Activated T-helper 1 cell treated with anti-CD3 and anti-CD28 coated beads, Interleukin-12 subunit alpha, Interleukin-12 subunit beta, Interleukin-2, Interleukin-4 antibody, amounts not matched to agents 30 ng/mL and 10 ng/mL and 1 ng/mL, durations not matched to agents 14 hours and 24 hours and 36 hours (primary cell): ENCODE measurements around the gene B4GALT3. TPM values are rescaled to one million over a fixed set of nuclear protein-coding genes. Genes with fewer than 3 reads are reported as not detected.

Experiments
- DNase-seq: peaks from one replicate; pipeline ENCODE4 v3.0.0; 2021; ENCODE audit warnings: low spot score
- H3K27ac Mint-ChIP-seq: one replicate; pipeline ENCODE4 v1.8.0; 2021; ENCODE audit warnings: mild to moderate bottlenecking, mixed read lengths
- H3K27me3 Mint-ChIP-seq: one replicate; pipeline ENCODE4 v1.8.0; 2022; ENCODE audit warnings: mild to moderate bottlenecking, moderate library complexity, mixed read lengths; ENCODE audit not compliant: insufficient read depth
- H3K36me3 Mint-ChIP-seq: one replicate; pipeline ENCODE4 v1.8.0; 2021; ENCODE audit warnings: low read depth, mixed read lengths
- H3K4me1 Mint-ChIP-seq: one replicate; pipeline ENCODE4 v1.8.0; 2021; ENCODE audit warnings: low read depth, mixed read lengths
- H3K4me3 Mint-ChIP-seq: one replicate; pipeline ENCODE4 v1.8.0; 2021; ENCODE audit warnings: mild to moderate bottlenecking, moderate library complexity, mixed read lengths
- H3K9me3 Mint-ChIP-seq: one replicate; pipeline ENCODE4 v1.8.0; 2021; ENCODE audit warnings: mixed read lengths
- intact Hi-C: fragments of 100-400 bp; cut with micrococcal nuclease; formaldehyde crosslinking; loops from one replicate; pipeline ENCODE4 v1.15.1; 2024
- total RNA-seq: library from RNA; stranded (reverse); gene quantifications from 2 replicates; pipeline ENCODE4 v1.2.3, GENCODE V29; 2022

B4GALT3 gene
- total RNA-seq, 1 donor from 2014 or later: 68.2 TPM

DNA sequence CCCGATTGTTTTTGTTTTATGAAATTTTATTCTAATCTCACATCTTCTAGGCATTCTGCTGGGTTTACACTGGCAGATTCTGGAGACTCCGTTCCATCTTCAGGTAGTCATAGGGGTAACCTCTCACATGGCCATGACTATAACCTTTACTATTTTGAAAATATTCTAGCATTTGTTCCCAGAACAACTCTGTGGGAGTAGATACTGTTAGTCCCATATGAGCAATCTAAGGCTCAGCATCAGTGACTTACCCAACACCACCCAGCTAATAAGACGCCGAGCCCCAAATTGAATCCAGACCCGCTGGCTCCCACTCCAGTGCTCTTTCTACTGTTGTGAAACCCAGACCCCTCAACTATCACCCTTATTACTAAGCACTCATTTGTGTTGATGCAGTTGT is 11.7 kb upstream of the B4GALT3 start:
- no peak overlapping the region for H3K27ac Mint-ChIP-seq
- no peak for DNase-seq
- peaks cover 66% of the 10 kb centered on the region for H3K4me1 Mint-ChIP-seq
- no peaks in the 10 kb centered on the region for H3K9me3 Mint-ChIP-seq
- intact Hi-C loops: no loop called here
- H3K36me3 Mint-ChIP-seq: peaks cover 6% of the 10 kb centered on the region
- no peaks in the 10 kb centered on the region for H3K27me3 Mint-ChIP-seq
- no peak overlapping the region for H3K4me3 Mint-ChIP-seq

DNA sequence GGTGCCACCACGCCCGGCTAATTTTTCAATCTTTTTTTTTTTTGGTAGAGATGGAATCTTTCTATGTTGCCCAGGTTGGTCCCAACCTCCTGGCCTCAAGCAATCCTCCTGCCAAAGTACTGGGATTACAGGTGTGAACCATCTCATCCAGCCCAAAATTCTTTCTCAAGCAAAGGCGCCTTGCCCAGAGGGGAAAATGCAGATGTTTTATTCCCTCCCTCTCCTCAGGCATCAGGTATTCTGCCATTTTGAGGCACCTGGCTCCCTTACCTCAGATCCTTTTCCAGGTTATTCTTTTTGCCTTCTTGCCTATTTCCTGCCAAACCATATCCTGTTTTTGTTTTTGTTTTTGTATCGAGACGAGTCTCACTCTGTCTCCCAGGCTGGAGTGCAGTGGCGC is 11.1 kb upstream of the B4GALT3 start:
- Mint-ChIP-seq H3K4me1 (peaks cover 70% of the 10 kb centered on the region), H3K27ac (peak overlapping the region; percentile 56), H3K9me3 (no peaks in the 10 kb centered on the region), H3K36me3 (peaks cover 6% of the 10 kb centered on the region), H3K4me3 (no peak overlapping the region), H3K27me3 (no peaks in the 10 kb centered on the region)
- no peak for DNase-seq
- intact Hi-C loops: no loop called here

DNA sequence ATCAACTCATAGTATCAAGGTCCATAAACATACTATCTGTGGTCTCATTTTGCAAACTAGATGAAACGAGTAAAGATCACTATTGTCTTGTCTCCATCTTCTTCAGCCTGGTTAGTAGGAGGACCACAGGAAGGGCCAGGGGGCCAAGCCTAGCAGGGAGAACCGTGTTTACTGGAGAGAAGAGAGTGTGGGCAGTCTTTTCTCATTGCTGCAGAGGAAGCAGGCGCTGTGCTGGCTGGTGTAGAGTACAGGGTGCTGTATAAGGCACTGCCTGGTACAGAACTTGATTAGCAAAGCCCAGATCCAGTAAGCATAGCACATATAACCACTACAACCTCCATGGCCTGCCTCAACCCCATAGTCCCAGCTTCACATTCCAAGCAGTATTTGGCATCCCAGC is 10.0 kb upstream of the B4GALT3 start:
- H3K27me3 Mint-ChIP-seq: no peaks in the 10 kb centered on the region
- intact Hi-C loops: no loop called here
- peaks cover 73% of the 10 kb centered on the region for H3K4me1 Mint-ChIP-seq
- no peak overlapping the region for H3K4me3 Mint-ChIP-seq
- H3K36me3 Mint-ChIP-seq: peaks cover 7% of the 10 kb centered on the region
- H3K9me3 Mint-ChIP-seq: no peaks in the 10 kb centered on the region
- H3K27ac Mint-ChIP-seq: peak overlapping the region; percentile 49
- no peak for DNase-seq

DNA sequence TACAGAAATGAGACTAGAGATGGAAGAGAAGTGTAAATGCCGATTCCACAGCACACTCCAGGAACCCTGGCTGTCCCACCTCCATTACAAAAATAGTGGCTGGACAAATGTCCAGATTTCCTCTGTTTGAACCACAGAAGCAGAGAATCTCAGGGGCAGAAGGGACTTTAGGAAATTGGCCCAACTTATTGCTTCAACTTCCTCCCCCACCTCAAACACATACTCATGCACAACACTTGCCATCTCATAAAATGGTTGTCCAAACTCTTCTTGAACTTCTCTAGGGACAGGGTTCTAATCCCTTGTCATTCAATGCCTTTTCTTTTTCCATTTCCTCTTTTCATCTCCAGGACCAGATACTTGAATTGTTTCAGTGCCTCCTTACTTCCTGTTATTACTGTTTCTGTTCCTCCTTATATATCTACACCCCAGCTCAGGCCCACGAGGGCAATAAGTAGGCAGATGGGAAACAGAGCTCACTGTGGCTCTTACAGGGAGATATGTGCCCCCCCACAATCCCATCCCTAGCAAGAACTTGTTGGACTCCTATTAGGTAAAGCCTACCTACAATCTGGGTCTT is 8.5 kb upstream of the B4GALT3 start:
- peak overlapping the region; percentile 95 for H3K27ac Mint-ChIP-seq
- peak overlapping the region; percentile 56 for H3K4me3 Mint-ChIP-seq
- intact Hi-C loops: loop anchor here (1.0 kb wide), 2 partner anchors 9 to 16 kb away; partner anchors contain the start of genes B4GALT3 and NDUFS2
- H3K36me3 Mint-ChIP-seq: peaks cover 8% of the 10 kb centered on the region
- H3K27me3 Mint-ChIP-seq: no peaks in the 10 kb centered on the region
- no peaks in the 10 kb centered on the region for H3K9me3 Mint-ChIP-seq
- no peak for DNase-seq
- H3K4me1 Mint-ChIP-seq: peaks cover 76% of the 10 kb centered on the region

DNA sequence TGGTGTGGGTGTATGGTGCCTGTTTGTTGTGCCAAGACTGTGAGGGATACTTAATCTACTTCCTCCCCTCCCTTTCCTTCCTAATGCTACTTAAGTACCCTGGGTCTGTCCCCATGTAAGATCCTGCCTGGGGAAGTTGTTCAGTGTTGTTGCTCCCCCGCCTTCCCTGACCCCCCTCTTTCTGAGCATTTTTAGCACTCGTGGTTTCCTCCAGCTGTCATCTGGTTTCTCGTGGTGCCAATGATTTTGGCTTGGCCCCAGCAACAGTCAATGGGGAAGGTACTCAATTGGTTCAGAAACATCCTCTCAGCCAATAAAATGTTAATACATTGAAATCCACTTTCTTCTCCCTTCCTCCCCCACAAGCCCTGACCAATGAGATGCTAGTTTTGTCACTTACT is 8.0 kb upstream of the B4GALT3 start:
- Mint-ChIP-seq H3K4me1 (peaks cover 81% of the 10 kb centered on the region), H3K27me3 (no peaks in the 10 kb centered on the region), H3K9me3 (no peaks in the 10 kb centered on the region), H3K27ac (peak overlapping the region; percentile 95), H3K4me3 (peak overlapping the region; percentile 53), H3K36me3 (peaks cover 8% of the 10 kb centered on the region)
- peak; percentile 74 for DNase-seq
- intact Hi-C loops: loop anchor here (1.0 kb wide), 2 partner anchors 8 to 17 kb away; partner anchors contain the start of genes B4GALT3 and NDUFS2

DNA sequence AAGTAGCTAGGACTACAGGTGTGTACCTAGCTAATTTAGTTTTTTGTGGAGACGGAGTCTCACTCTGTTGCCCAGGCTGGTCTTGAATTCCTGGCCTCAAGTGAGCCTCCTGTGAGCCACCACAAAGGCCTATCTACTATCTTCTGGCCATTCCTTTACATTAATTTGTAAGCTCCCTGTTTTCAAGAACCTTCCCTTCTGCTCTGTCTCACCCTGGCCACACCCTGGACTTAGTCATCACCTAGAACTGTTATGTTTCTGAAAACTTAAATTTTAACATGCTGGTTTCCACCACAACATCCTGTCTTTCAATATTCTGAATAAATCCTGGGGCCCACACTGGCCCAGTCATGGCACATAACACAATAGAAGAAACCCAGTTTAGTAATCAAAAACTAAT is 4.9 kb upstream of the B4GALT3 start:
- Mint-ChIP-seq H3K27ac (peak overlapping the region; percentile 92), H3K36me3 (peaks cover 8% of the 10 kb centered on the region), H3K27me3 (no peaks in the 10 kb centered on the region), H3K4me3 (peak overlapping the region; percentile 66), H3K9me3 (no peaks in the 10 kb centered on the region), H3K4me1 (peaks cover 78% of the 10 kb centered on the region)
- intact Hi-C loops: loop anchor here (1.0 to 5.0 kb wide), 5 partner anchors 15 to 205 kb away; partner anchors contain the start of genes PPOX and UFC1
- DNase-seq: peak; percentile 55

DNA sequence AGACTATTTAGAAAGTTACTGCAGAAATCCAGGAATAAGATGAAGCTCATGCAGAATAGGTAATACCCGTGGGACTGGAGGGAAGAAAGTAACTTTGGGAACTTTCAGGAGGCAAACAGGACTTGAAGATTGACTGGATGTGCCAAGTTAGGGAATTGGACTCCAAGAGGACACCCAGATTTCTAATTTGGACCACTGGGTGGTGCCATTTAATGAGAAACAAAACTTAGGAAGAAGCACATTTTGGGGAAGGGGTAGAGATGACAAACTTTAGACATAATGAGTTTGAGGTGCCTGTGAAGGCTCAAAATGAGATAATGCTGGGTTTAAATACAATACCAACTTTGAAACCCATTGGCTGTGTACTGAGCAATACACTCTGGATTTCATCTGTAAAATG is 3.3 kb upstream of the B4GALT3 start:
- H3K9me3 Mint-ChIP-seq: no peaks in the 10 kb centered on the region
- no peak for DNase-seq
- H3K4me1 Mint-ChIP-seq: peaks cover 75% of the 10 kb centered on the region
- H3K36me3 Mint-ChIP-seq: peaks cover 6% of the 10 kb centered on the region
- no peaks in the 10 kb centered on the region for H3K27me3 Mint-ChIP-seq
- H3K4me3 Mint-ChIP-seq: peak overlapping the region; percentile 37
- peak overlapping the region; percentile 71 for H3K27ac Mint-ChIP-seq
- intact Hi-C loops: loop anchor here (5.0 kb wide), 1 partner anchor 207 kb away; no protein-coding TSS in a partner anchor

DNA sequence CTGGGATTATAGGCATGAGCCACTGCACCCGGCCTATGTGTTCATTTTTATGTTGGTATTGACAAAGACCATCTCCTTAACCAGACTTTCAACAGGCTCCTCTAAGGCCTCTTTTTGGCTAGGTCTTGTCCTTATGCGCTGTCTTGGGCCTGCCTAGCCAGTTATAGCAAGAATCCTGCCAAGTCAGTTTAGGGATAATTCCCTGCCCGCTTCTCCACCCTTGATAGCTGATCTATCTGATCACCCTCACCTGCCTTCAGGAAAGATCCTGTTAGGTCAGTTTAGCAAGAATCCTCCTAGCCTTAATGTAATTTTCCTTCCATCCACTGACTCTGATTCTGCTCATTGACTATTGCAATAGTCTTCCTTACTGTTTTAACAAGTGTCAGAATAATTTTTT is 2.4 kb upstream of the B4GALT3 start:
- H3K4me3 Mint-ChIP-seq: no peak overlapping the region
- H3K4me1 Mint-ChIP-seq: peaks cover 78% of the 10 kb centered on the region
- peaks cover 7% of the 10 kb centered on the region for H3K36me3 Mint-ChIP-seq
- no peaks in the 10 kb centered on the region for H3K27me3 Mint-ChIP-seq
- intact Hi-C loops: loop anchor here (5.0 kb wide), 1 partner anchor 208 kb away; no protein-coding TSS in a partner anchor
- H3K9me3 Mint-ChIP-seq: no peaks in the 10 kb centered on the region
- no peak overlapping the region for H3K27ac Mint-ChIP-seq
- DNase-seq: no peak

DNA sequence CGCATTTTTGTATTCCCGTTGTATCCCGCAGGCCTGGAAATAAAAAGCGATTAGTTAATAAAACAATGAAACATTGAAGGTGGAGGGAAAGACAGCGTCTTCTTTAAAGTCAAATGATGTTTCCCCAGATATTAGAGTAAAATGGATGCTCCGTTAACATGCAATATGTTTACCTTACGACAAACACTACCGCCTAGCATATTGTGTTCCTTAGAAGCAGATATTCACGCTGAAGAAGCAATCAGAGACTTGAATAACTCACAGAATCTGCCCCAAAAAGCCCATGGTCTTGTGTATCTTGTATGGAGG is 583 bp upstream of the B4GALT3 start:
- Mint-ChIP-seq H3K4me1 (peaks cover 73% of the 10 kb centered on the region), H3K9me3 (no peaks in the 10 kb centered on the region), H3K36me3 (peaks cover 22% of the 10 kb centered on the region), H3K4me3 (peak overlapping the region; percentile 98), H3K27ac (peak overlapping the region; percentile 100), H3K27me3 (no peaks in the 10 kb centered on the region)
- intact Hi-C loops: loop anchor here (1.0 to 2.0 kb wide), 5 partner anchors 7 to 46 kb away; partner anchors contain the start of genes DEDD and PPOX
- no peak for DNase-seq

DNA sequence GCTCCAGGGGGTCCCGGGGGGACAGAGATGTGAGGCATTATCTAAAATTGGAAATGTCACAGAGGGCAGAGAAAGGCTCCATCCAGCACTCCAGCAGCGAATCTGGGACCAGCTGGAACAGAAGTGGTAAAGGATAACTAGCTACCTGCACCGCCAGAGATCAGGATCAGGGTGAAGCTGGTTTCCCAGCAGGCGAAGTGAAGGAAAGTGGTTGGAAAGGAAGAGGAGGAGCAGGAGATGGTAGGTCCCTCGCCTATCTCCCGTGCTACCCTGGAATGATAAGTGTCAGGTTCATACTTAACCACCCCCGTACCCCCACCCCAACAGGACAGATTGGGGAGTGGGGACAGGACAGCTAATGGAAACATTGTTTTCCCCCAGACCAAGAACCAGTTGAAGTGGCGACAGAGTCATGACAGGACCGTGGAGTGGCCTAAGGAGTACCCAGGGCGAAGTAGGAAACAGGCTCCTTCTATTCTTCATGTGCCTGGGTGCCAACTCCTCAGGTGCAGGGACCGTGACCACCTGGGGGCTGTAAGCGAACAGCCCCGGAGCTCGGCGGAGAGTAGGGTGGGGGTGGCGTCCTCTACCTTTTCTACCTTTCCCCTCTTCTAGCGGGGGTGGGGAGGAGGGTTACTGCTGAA is 717 bp downstream of the B4GALT3 start:
- no peaks in the 10 kb centered on the region for H3K9me3 Mint-ChIP-seq
- DNase-seq: no peak
- peaks cover 31% of the 10 kb centered on the region for H3K36me3 Mint-ChIP-seq
- peak overlapping the region; percentile 100 for H3K27ac Mint-ChIP-seq
- H3K4me3 Mint-ChIP-seq: peak overlapping the region; percentile 98
- peaks cover 60% of the 10 kb centered on the region for H3K4me1 Mint-ChIP-seq
- no peaks in the 10 kb centered on the region for H3K27me3 Mint-ChIP-seq
- intact Hi-C loops: loop anchor here (1.0 to 2.0 kb wide), 5 partner anchors 9 to 44 kb away; partner anchors contain the start of genes DEDD and PPOX

DNA sequence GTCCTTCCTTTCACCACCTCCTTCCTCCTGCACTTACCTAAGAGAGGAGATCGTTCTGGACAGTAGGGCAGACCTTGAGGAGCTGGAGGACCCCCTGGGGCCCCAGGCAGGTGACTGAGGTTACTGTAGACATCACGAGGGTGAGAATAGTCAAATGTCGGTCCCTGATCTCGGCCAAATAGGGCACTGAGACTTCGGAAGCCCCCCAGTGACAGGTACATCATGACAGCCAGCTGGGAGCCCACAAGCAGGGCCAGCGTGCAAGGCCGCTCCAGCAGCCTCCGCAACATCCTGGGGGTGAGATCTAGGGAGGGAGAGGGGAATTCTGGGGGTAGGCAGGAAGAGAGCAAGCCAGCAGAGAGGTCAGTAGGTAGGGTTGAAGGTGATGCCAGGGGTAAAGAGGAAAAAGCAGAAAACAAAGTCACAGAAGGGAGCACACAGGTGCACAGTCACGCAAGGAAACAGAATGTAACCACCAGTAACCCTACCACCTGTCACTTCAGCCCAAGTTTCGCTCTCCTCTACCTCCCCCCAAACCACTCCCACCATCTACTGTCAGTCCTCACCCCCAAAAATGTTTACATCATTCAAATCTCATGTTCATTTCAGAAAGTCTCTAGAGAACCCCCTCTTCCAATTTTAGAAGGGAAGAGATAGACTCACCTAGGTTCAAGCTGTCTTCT is 1.4 kb downstream of the B4GALT3 start:
- Mint-ChIP-seq H3K4me3 (peak overlapping the region; percentile 98), H3K36me3 (peaks cover 35% of the 10 kb centered on the region), H3K27me3 (no peaks in the 10 kb centered on the region), H3K4me1 (peaks cover 58% of the 10 kb centered on the region), H3K9me3 (no peaks in the 10 kb centered on the region), H3K27ac (peak overlapping the region; percentile 100)
- intact Hi-C loops: loop anchor here (2.0 kb wide), 1 partner anchor 15 kb away; no protein-coding TSS in a partner anchor
- no peak for DNase-seq

DNA sequence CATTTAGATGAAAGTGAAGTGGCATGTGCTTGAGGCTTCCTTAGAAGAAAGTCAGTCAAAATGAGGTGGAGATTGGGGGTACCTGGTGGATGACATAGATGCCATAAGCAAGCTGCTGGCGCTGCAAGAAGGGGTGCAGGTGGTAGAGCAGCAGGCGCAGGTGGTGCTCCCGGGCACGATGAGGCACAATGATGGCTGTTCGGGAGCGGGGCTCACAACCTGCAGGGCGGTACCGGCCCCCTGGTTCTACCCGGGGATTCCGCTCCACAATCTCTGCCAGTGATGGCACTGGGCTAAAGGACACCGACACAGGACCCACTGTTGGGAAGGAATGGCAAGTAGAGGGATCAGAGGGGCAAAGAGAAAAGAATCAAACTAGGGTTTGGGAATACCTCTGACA is 2.4 kb downstream of the B4GALT3 start:
- Mint-ChIP-seq H3K36me3 (peaks cover 37% of the 10 kb centered on the region), H3K27me3 (no peaks in the 10 kb centered on the region), H3K4me1 (peaks cover 50% of the 10 kb centered on the region), H3K4me3 (peak overlapping the region; percentile 5), H3K9me3 (no peaks in the 10 kb centered on the region), H3K27ac (peak overlapping the region; percentile 52)
- intact Hi-C loops: no loop called here
- DNase-seq: no peak

DNA sequence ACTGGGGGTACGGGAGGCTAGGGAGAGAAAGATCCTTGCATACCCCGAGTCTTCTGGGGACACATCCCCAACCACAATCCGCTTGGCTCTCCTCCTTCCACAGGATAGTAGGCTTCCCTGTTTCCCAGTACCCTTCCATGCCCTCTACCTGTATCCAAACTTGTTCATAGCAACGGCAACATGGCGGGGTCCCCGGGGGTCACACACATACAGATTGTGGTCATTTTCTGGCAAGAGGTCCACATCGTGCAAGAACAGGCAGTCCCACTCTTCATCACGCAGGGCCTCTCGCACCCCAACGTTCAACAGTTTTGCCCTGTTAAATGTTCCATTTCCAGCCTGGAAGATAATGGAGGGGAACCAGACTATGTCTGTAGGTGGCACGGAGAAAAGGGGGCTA is 3.6 kb downstream of the B4GALT3 start:
- intact Hi-C loops: no loop called here
- Mint-ChIP-seq H3K4me1 (peaks cover 48% of the 10 kb centered on the region), H3K27ac (no peak overlapping the region)

More for the DNA sequence above, 3.6 kb downstream of the B4GALT3 start:
- no peaks in the 10 kb centered on the region for H3K9me3 Mint-ChIP-seq
- DNase-seq: no peak
- no peak overlapping the region for H3K4me3 Mint-ChIP-seq
- peaks cover 37% of the 10 kb centered on the region for H3K36me3 Mint-ChIP-seq
- no peaks in the 10 kb centered on the region for H3K27me3 Mint-ChIP-seq
